Heart right ventricle (tissue), 16 donors: ENCODE data around the gene GK. TPM values are rescaled to one million over a fixed set of nuclear protein-coding genes. Genes with fewer than 3 reads are reported as not detected.
"Not testable (repeated sequence)": the region's sequence is repeated elsewhere in the genome, so short reads cannot be mapped to it uniquely, and the experiment has no call there.

ENCODE experiments used
- ATAC-seq, 8 donors: fragments of 200-7000 bp; cut with Tn5 transposase; one replicate each; pipeline ENCODE4 v1.9.1; 2020; ENCODE audit warnings: mild to moderate bottlenecking in 8 of 8, moderate library complexity in 8 of 8, moderate number of reproducible peaks in 1 of 8
- DNase-seq, 2 donors: peaks; one replicate each; pipeline ENCODE4 v3.0.0-alpha.2; 2020
- H3K27ac ChIP-seq, 10 donors: fragments of 200-600 bp; sonication (generic) in 2 of 10; one replicate each; pipeline versions ENCODE4 v1.5.0 to v1.8.0; 2020 to 2022; ENCODE audit warnings: mild to moderate bottlenecking in 3 of 10
- H3K27me3 ChIP-seq, 7 donors: fragments of 200-600 bp; one replicate each; pipeline ENCODE4 v1.8.0; 2021 to 2022; ENCODE audit warnings: mild to moderate bottlenecking in 2 of 7
- H3K36me3 ChIP-seq, 9 donors: fragments of 200-600 bp; sonication (generic) in 1 of 9; one replicate each; pipeline versions ENCODE4 v1.5.0 to v1.8.0; 2020 to 2022; ENCODE audit warnings: mild to moderate bottlenecking in 2 of 9
- H3K4me1 ChIP-seq, 9 donors: fragments of 200-600 bp; sonication (generic) in 1 of 9; one replicate each; pipeline versions ENCODE4 v1.5.0 to v1.8.0; 2020 to 2022; ENCODE audit warnings: mild to moderate bottlenecking in 4 of 9
- H3K4me3 ChIP-seq, 10 donors: fragments of 200-600 bp; sonication (generic) in 2 of 10; one replicate each; pipeline versions ENCODE4 v1.5.0 to v1.8.0; 2020 to 2022; ENCODE audit warnings: mild to moderate bottlenecking in 7 of 10, moderate library complexity in 2 of 10
- H3K9me3 ChIP-seq, 11 donors: fragments of 200-600 bp in 10 of 11; sonication (generic) in 2 of 11; one replicate each; pipeline versions ENCODE4 v1.5.0 to v1.8.0; 2013 to 2022; ENCODE audit warnings: mild to moderate bottlenecking in 2 of 11, control low read depth in 1 of 11, moderate library complexity in 1 of 11
- CTCF ChIP-seq, 9 donors: fragments of 200-600 bp; sonication (generic) in 2 of 9; IDR thresholded peaks; one replicate each; pipeline versions ENCODE4 v1.5.0 to v1.8.0; 2021 to 2022; ENCODE audit warnings: antibody characterized with exemption in 9 of 9, mild to moderate bottlenecking in 5 of 9, moderate library complexity in 1 of 9
- WGBS, 2 donors: extraction: QIAGEN DNeasy Blood & Tissue Kit; methylation state at CpG; one replicate each; pipeline ENCODE4 v1.1.7; 2013; ENCODE audit warnings: inconsistent platforms in 1 of 2; 5-methylcytosine and 5-hydroxymethylcytosine counted together
- intact Hi-C, 10 donors: fragments of 100-400 bp; cut with DNase I; formaldehyde crosslinking; loops; one replicate each; pipeline versions ENCODE4 v1.11.1 to v1.14.2; 2022
- polyA plus RNA-seq, 2 donors: library from polyadenylated mRNA; stranded (reverse); fragments of 200-250 nt; gene quantifications; one replicate each; pipeline ENCODE4 v1.2.3, GENCODE V29; 2013
- total RNA-seq, 10 donors: library from RNA; stranded (reverse); fragmentation: NEBNext Ultra II Directional in 3 of 10; extraction: Animal tissue kit (Norgen Biotek cat#: 25700) in 3 of 10; gene quantifications; one replicate each; pipeline versions ENCODE4 v1.2.1 to v1.2.4, GENCODE V29; 2021 to 2023
- donor health status: Arrhythmogenic right ventricular cardiomyopathy.
- donor health status: ischemic (EF 13 %, LVEDD 7.1; RV severe dilation, severe dysfunction).
- donor health status: healthy with polysubstance abuse.
- donor health status: DM: no; HTN: yes; CAD: no.
- donor health status: DM: no; HTN: no; CAD: no.
- donor health status: ischemic (EF 25% LVEDD 6.9; RV normal size, moderate dysfunction).
- donor health status: ischemic (EF 25% LVEDD 5.7; RV mildly dilated, moderate dysfunction).
- donor health status: healthy.
- donor health status: DM: yes; HTN: yes; CAD: no.
- donor health status: Ischemic cardiomyopathy.
- donor health status: ischemic (EF 35%, LVEDD 5.7; RV mildly dilated, moderate dysfunction).
- donor health status: nonischemic (EF 11% LVEDD 7.7; RV severe dilation, severe dysfunction).
- donor health status: DM: yes; HTN: yes; CAD: no.
- donor health status: PGD.
- donor health status: ischemic (EF 29% LVEDD 5.4; RV normal size, mild dysfunction).
- donor health status: nonischemic (EF 23%, LVEDD 6.1; RV moderate dilation, normal function).

The GK gene
- total and polyA plus RNA-seq, 12 donors: 3.6 to 13.6 (median 9.6) TPM

GRCh38 chrX:30668581-30668980 is 15.4 kb downstream of the GK start:
- Histone ChIP-seq H3K4me3 (no peak overlapping the region), H3K27ac (no peak overlapping the region), H3K27me3 (peaks cover 0 to 7% (median 0%) of the 10 kb centered on the region in 7 donors), H3K9me3 (no peaks in the 10 kb centered on the region), H3K36me3 (peaks cover 0 to 24% (median 0%) of the 10 kb centered on the region in 9 donors), H3K4me1 (no peaks in the 10 kb centered on the region)
- 98 to 100% methylated on average over 4 of the region's 4 CpGs for WGBS, 2 donors
- DNase-seq: no peak
- intact Hi-C loops: no loop called here
- no peak for ATAC-seq
- no peak for TF ChIP-seq CTCF (IDR thresholded peaks at IDR 0.05)

GRCh38 chrX:30671189-30671588 is 18.0 kb downstream of the GK start:
- ATAC-seq, DNase-seq, intact Hi-C loops, H3K27ac ChIP-seq, H3K9me3 ChIP-seq, H3K4me1 ChIP-seq, H3K4me3 ChIP-seq, H3K27me3 ChIP-seq: not testable (repeated sequence)
- H3K36me3 ChIP-seq: peaks cover 0 to 21% (median 0%) of the 10 kb centered on the region in 9 donors
- 97 to 100% methylated on average over 3 of the region's 3 CpGs for WGBS, 2 donors

- Histone ChIP-seq H3K9me3 (no peaks in the 10 kb centered on the region), H3K36me3 (peaks cover 0 to 20% (median 0%) of the 10 kb centered on the region in 9 donors), H3K27me3 (peaks cover 0 to 7% (median 0%) of the 10 kb centered on the region in 7 donors), H3K4me3 (no peak overlapping the region), H3K27ac (no peak overlapping the region), H3K4me1 (no peaks in the 10 kb centered on the region)
- TF ChIP-seq CTCF (IDR thresholded peaks at IDR 0.05): no peak
- WGBS, 2 donors: 66 to 72% methylated on average over 4 of the region's 4 CpGs
- no peak for ATAC-seq
- intact Hi-C loops: no loop called here
- no peak for DNase-seq
Measured at GRCh38 chrX:30673127-30673796, 20.0 kb downstream of the GK start.

GRCh38 chrX:30673884-30674598 is 20.8 kb downstream of the GK start:
- WGBS, 2 donors: 68 to 77% methylated on average over 2 of the region's 2 CpGs
- peak in 3 of 8 donors; percentile 68 to 81 (median 71) for ATAC-seq

More at GRCh38 chrX:30673884-30674598, 20.8 kb downstream of the GK start:
- TF ChIP-seq CTCF (IDR thresholded peaks at IDR 0.05): no peak
- peaks cover 0 to 7% (median 0%) of the 10 kb centered on the region in 7 donors for H3K27me3 ChIP-seq
- H3K27ac ChIP-seq: no peak overlapping the region
- H3K4me3 ChIP-seq: no peak overlapping the region
- peak in 1 of 2 donors; percentile 4 for DNase-seq
- intact Hi-C loops: no loop called here
- no peaks in the 10 kb centered on the region for H3K4me1 ChIP-seq
- H3K9me3 ChIP-seq: no peaks in the 10 kb centered on the region
- H3K36me3 ChIP-seq: peaks cover 0 to 17% (median 0%) of the 10 kb centered on the region in 9 donors
